Raji (cell line): ENCODE results near the gene CREB5.

ENCODE experiments used
- POLR2A ChIP-seq: IDR thresholded peaks from 2 replicates; pipeline ENCODE4 v1.6.1; 2011; ENCODE audit warnings: low read depth, low read length, control low read depth; ENCODE audit not compliant: insufficient read depth

CREB5 gene

GRCh38 chr7:28419716-28420115 is 7.4 kb downstream of the CREB5 start:
- TF ChIP-seq POLR2A = no peak

- no peak for TF ChIP-seq POLR2A
Measured at GRCh38 chr7:28423112-28423511, 10.8 kb downstream of the CREB5 start.

DNA sequence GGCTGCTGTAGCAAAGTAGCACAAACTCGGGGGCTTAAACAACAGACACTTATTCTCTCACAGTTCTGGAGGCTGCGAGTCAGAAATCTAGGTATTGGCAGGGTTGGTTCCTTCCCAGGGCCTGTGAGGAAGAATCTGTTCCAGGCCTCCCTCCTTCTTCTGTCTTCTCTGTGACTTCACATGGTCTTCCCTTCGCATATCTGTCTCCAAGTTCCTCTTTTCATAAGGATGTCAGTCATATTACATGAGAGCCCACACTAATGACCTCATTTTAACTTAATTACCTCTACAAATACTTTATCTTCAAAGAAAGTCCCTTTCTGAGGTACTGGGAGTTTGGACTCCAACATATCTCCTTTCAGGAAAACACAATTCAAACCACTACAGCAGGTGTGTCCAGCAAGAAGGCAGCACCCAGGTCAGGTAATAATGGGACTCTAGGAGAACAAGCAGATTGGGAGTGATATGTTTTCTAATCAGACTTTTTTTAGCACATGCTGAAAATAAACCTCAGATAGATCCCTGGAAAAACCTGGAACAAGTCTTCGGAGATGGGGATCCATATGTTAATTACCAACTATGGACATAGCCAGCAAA is 11.7 kb downstream of the CREB5 start:
- TF ChIP-seq POLR2A = no peak

DNA sequence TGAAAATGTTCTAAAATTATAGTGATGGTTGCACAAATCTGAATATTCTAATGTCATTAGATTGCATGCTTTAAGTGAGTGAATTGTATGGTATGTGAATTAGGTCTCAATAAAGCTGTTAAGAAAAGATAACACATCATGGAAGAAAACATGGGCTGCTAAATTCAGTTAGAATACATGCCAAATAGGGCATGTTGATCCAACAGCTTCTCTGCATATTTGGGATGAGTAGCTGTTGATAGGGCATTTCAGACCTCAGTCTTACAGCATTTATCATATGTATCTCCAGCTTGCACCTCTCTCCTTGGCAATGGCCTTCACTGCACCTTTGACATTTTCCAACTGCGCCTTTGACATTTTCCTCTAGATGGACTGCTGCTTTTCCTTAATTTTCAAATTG is 13.2 kb downstream of the CREB5 start:
- no peak for TF ChIP-seq POLR2A

- no peak for TF ChIP-seq POLR2A
Measured at GRCh38 chr7:28427236-28427635, 14.9 kb downstream of the CREB5 start.

GRCh38 chr7:28430616-28431015 is 18.3 kb downstream of the CREB5 start:
- TF ChIP-seq POLR2A = no peak

DNA sequence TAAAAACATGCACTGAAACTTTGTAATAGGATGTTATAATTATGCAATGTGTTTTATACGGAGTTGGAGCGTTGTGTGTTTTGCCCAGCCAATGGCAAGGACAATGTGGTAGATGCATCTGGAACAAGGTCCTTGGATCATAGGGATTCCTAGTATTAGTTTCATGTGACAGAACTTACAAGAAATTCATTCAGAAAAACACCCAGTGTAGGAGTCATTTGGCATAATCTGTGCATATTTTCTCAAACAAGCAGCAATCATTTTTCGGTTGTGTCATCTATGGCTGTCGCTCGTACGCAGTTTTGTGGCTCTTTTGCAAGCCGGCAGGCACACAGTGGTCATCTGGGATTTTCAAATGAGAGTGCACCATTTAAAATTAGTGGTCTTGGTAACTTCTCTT is 19.8 kb downstream of the CREB5 start:
- TF ChIP-seq POLR2A = no peak

- no peak for TF ChIP-seq POLR2A
Measured at GRCh38 chr7:28433039-28433438, 20.7 kb downstream of the CREB5 start.

DNA sequence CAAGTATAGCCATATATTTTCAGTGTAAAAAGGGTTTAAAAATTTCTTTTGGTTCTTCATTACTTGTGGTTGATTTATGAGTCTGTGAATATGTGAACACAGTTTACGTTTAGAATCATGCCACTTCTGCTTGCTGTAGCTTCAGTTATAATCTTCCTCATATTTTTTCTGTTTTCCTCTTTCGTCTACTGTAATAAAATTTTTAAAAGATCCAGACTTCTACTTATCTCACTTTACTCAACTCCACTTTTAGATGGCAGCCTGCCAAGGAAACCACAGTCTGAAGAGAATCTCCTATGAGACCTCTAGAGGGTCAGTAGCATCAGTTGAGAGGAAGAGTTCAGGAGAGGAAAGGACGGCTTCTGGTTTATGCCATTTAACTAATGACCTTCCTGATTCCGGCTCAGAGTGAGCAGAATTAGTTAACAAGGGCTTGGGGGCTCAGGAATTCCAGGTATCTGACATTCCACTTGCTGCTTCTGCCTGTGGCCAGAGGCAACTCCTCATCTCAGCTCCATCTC is 21.4 kb downstream of the CREB5 start:
- no peak for TF ChIP-seq POLR2A

- no peak for TF ChIP-seq POLR2A
Measured at GRCh38 chr7:28434510-28434909, 22.2 kb downstream of the CREB5 start.

DNA sequence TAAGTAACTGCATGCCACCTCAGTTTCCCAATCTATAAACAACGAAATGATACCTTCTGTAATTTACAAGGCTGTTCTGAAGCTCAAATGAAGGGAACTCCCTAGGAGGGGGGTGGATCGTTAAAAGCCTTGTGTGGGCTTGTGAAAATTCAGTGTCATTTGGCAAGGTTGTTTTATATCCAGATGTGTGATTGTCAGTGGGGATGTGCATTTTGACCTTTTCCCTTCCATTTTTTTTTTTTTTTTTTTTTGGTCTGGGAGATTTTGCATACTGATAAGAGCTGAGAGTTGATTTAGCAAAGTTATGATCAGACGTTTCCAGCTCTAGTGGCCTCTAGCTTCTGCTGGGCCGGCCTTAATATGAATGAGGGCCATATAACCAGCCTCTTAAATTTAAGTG is 22.8 kb downstream of the CREB5 start:
- no peak for TF ChIP-seq POLR2A

GRCh38 chr7:28435732-28436378 is 23.5 kb downstream of the CREB5 start:
- no peak for TF ChIP-seq POLR2A

DNA sequence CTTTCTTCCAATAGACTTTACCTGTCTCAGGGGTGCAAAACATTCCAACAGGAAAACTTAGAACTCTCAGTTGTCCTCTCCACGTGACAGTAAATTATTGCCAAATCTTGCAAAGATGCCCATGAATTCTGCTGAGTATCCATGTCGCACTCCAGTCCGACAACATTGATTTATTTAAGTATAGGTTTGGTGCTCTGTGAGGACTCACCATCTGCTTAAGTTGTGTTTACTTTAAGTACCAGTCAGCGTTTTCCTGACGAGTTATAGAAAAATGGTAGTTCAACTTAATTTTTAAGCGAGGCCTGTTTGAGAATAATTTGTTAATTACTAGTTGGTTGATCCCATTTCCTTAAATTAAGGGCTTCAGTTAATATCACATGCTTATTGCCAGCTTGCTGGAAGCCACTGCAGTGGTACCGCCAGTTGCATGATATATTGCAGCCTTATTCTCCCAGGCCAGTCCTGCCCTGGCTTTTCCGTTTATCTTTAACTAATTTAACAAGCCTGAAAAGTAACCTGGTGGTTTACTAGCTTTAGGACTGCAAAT is 27.8 kb downstream of the CREB5 start:
- no peak for TF ChIP-seq POLR2A

DNA sequence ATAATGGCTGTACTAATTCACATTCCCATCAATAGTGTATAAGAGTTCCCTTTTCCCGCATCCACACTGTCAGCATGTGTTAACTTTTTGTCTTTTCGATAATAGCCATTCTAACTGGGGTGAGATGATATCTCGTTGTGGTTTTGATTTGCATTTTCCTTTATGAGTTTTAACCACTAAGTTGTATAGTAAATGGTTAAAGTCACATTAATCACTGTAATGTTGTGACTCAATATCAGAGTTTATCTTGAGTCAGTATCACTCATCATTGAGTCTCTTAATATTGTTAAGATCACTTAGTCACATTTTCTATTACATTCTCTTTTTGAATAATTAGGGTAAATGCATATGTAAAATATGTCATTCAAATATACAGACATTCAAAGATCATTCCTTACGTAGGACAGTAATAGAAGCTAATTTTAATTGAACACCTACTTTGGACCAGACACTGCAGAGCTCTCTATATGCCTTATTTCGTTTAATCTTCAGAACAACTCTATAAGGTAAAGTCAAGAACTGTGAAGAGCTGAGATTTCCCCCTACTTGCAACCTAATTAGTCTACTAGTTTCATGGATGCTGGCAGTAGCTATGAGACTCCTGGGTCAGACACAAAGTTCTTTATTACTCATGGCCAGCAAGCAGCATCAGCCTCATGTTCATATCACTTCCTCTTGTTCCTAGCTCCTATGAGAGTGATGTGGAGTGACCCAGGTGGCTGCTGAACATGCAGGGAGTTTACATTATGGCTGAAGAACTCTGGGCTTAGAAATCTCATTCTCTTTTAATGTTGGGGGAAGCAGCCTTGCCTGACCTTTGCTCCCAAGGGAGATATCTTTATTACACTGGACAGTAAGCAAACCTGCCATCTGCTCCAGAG is 30.5 kb downstream of the CREB5 start:
- no peak for TF ChIP-seq POLR2A

DNA sequence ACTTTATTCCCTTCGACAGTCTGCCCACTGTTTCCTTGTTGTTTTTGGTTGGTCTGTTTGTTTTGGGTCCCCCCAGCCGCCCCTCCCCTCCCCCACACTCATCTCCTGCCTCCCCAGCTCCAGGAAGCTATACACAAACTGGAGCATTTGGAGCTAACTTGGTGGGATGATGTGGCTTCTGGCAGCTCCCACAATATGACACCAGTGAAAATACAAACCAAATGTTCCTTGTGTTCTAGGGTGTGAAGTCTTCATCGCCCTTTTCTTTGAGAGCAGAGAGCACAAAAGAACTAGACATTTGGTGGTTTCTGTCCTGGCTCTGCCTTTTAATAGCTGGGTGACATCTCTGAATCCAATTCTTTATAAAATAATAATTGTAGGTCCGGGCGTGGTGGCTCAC is 33.8 kb downstream of the CREB5 start:
- no peak for TF ChIP-seq POLR2A

GRCh38 chr7:28447071-28447470 is 34.8 kb downstream of the CREB5 start:
- TF ChIP-seq POLR2A = no peak

DNA sequence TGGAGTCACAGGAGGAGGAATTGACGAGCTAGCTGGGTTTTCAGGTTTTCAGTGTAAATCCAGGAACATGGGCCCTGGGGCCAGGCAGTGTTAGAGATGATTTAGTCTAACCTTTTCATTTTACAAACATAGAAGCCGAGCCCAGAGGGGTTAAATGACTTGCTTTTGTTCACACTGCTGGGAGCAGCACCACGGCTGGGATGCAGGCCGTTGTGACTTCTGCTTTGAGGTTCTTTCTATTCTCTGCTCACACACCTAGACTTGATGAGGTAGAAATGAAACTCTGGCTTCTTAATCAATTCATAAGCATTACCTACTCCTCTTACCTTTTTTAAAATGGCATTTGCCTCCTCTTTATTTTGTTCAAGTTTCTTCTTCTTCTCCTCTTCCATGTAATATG is 36.4 kb downstream of the CREB5 start:
- no peak for TF ChIP-seq POLR2A
